ENCODE data around the gene HAGH.

The HAGH gene

DNA sequence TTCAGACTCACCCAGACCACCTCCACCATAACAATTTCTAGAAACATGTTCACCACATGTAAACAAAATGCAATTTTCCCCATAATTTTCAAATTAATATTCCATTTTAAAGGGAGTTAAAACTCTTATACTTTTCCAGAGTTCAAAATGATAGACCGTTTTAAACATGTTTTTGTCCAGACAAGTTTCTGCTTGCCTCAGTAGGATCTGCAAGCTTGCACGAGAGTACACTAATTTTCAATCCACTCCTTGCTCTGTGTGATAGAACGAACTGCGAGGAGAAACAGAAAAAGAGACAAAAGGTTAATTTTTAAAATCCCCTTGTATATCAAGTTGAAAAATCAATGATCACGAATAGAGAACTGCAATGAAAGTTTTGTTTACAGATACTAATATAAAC lies 7.5 kb upstream of the HAGH start (continued):
- TF ChIP-seq PPARA (CRISPR knock-in tag; IDR thresholded peaks at IDR 0.05; ENCODE audit: borderline replicate concordance) (no peak), ZFP3 (CRISPR knock-in tag; IDR thresholded peaks at IDR 0.05) (no peak), TCF4 (CRISPR knock-in tag; IDR thresholded peaks at IDR 0.05; ENCODE audit: borderline replicate concordance) (no peak), ESRRG (CRISPR knock-in tag; IDR thresholded peaks at IDR 0.05) (no peak), ZNF565 (CRISPR knock-in tag; conservative IDR thresholded peaks at IDR 0.05; ENCODE audit: low read depth) (no peak)

DNA sequence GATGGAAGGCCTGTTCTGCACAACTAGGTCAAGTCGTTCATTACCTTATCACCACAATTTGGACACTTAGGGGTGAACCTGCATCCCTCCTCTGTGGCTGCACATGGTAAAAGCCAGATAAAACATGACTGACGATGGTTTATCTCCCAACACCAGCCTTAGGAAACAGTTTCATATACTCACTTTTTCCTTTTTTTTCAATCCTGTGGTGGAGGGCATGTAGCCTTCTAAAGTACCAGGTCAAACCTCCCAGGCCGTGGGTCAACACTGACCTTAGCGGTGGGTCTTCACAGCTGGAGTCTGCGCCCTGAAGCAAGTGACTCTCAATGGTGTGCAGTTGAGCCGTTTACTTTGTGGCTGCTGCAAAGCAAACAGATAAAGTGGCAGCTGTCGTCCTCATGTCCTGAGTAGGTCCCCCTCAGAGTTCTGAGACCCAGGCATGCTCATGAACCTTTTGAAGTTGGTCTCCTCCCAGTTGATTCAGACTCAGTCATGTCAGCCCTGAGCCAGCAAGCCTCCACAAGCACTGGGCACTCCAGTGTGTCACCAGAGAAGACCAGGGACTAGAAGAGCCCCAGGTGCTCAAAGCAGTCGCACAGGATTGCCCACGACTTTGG lies 6.3 kb upstream of the HAGH start:
- no peak for ATAC-seq
- no peak for TF ChIP-seq ARNTL (CRISPR knock-in tag; IDR thresholded peaks at IDR 0.05; ENCODE audit: borderline replicate concordance, low read depth)
- no peak for TF ChIP-seq RARB (CRISPR knock-in tag; IDR thresholded peaks at IDR 0.05)
- TF ChIP-seq CSDC2 (CRISPR knock-in tag; IDR thresholded peaks at IDR 0.05) = no peak
- no peak for TF ChIP-seq ZNF8 (CRISPR knock-in tag; IDR thresholded peaks at IDR 0.05)
- TF ChIP-seq ZNF565 (CRISPR knock-in tag; conservative IDR thresholded peaks at IDR 0.05; ENCODE audit: low read depth) = no peak
- TF ChIP-seq ISL1 (CRISPR knock-in tag; IDR thresholded peaks at IDR 0.05) = no peak
- TF ChIP-seq BACH2 (CRISPR knock-in tag; IDR thresholded peaks at IDR 0.05; ENCODE audit: borderline replicate concordance) = no peak
- no peak for TF ChIP-seq GLIS3 (CRISPR knock-in tag; IDR thresholded peaks at IDR 0.05)
- no peak for TF ChIP-seq ZFP30 (CRISPR knock-in tag; IDR thresholded peaks at IDR 0.05)
- TF ChIP-seq, protein P1, sequence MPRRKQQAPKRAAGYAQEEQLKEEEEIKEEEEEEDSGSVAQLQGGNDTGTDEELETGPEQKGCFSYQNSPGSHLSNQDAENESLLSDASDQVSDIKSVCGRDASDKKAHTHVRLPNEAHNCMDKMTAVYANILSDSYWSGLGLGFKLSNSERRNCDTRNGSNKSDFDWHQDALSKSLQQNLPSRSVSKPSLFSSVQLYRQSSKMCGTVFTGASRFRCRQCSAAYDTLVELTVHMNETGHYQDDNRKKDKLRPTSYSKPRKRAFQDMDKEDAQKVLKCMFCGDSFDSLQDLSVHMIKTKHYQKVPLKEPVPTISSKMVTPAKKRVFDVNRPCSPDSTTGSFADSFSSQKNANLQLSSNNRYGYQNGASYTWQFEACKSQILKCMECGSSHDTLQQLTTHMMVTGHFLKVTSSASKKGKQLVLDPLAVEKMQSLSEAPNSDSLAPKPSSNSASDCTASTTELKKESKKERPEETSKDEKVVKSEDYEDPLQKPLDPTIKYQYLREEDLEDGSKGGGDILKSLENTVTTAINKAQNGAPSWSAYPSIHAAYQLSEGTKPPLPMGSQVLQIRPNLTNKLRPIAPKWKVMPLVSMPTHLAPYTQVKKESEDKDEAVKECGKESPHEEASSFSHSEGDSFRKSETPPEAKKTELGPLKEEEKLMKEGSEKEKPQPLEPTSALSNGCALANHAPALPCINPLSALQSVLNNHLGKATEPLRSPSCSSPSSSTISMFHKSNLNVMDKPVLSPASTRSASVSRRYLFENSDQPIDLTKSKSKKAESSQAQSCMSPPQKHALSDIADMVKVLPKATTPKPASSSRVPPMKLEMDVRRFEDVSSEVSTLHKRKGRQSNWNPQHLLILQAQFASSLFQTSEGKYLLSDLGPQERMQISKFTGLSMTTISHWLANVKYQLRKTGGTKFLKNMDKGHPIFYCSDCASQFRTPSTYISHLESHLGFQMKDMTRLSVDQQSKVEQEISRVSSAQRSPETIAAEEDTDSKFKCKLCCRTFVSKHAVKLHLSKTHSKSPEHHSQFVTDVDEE (CRISPR knock-in tag; IDR thresholded peaks at IDR 0.05) = no peak
- TF ChIP-seq, protein P2, sequence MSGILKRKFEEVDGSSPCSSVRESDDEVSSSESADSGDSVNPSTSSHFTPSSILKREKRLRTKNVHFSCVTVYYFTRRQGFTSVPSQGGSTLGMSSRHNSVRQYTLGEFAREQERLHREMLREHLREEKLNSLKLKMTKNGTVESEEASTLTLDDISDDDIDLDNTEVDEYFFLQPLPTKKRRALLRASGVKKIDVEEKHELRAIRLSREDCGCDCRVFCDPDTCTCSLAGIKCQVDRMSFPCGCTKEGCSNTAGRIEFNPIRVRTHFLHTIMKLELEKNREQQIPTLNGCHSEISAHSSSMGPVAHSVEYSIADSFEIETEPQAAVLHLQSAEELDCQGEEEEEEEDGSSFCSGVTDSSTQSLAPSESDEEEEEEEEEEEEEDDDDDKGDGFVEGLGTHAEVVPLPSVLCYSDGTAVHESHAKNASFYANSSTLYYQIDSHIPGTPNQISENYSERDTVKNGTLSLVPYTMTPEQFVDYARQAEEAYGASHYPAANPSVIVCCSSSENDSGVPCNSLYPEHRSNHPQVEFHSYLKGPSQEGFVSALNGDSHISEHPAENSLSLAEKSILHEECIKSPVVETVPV (CRISPR knock-in tag; IDR thresholded peaks at IDR 0.05) = no peak
- TF ChIP-seq ESRRG (CRISPR knock-in tag; IDR thresholded peaks at IDR 0.05) = no peak
- TF ChIP-seq SNAI2 (CRISPR knock-in tag; IDR thresholded peaks at IDR 0.05) = no peak
- TF ChIP-seq OSR1 (CRISPR knock-in tag; IDR thresholded peaks at IDR 0.05) = no peak
- TF ChIP-seq ZFP3 (CRISPR knock-in tag; IDR thresholded peaks at IDR 0.05) = no peak
- TF ChIP-seq, protein P3, sequence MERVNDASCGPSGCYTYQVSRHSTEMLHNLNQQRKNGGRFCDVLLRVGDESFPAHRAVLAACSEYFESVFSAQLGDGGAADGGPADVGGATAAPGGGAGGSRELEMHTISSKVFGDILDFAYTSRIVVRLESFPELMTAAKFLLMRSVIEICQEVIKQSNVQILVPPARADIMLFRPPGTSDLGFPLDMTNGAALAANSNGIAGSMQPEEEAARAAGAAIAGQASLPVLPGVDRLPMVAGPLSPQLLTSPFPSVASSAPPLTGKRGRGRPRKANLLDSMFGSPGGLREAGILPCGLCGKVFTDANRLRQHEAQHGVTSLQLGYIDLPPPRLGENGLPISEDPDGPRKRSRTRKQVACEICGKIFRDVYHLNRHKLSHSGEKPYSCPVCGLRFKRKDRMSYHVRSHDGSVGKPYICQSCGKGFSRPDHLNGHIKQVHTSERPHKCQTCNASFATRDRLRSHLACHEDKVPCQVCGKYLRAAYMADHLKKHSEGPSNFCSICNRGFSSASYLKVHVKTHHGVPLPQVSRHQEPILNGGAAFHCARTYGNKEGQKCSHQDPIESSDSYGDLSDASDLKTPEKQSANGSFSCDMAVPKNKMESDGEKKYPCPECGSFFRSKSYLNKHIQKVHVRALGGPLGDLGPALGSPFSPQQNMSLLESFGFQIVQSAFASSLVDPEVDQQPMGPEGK (CRISPR knock-in tag; IDR thresholded peaks at IDR 0.05; ENCODE audit: borderline replicate concordance) = no peak
- no peak for TF ChIP-seq TOX (CRISPR knock-in tag; IDR thresholded peaks at IDR 0.05; ENCODE audit: borderline replicate concordance)
- TF ChIP-seq, protein P4, sequence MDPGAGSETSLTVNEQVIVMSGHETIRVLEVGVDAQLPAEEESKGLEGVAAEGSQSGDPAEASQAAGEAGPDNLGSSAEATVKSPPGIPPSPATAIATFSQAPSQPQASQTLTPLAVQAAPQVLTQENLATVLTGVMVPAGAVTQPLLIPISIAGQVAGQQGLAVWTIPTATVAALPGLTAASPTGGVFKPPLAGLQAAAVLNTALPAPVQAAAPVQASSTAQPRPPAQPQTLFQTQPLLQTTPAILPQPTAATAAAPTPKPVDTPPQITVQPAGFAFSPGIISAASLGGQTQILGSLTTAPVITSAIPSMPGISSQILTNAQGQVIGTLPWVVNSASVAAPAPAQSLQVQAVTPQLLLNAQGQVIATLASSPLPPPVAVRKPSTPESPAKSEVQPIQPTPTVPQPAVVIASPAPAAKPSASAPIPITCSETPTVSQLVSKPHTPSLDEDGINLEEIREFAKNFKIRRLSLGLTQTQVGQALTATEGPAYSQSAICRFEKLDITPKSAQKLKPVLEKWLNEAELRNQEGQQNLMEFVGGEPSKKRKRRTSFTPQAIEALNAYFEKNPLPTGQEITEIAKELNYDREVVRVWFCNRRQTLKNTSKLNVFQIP (CRISPR knock-in tag; IDR thresholded peaks at IDR 0.05; ENCODE audit: borderline replicate concordance, low read depth) = no peak

DNA sequence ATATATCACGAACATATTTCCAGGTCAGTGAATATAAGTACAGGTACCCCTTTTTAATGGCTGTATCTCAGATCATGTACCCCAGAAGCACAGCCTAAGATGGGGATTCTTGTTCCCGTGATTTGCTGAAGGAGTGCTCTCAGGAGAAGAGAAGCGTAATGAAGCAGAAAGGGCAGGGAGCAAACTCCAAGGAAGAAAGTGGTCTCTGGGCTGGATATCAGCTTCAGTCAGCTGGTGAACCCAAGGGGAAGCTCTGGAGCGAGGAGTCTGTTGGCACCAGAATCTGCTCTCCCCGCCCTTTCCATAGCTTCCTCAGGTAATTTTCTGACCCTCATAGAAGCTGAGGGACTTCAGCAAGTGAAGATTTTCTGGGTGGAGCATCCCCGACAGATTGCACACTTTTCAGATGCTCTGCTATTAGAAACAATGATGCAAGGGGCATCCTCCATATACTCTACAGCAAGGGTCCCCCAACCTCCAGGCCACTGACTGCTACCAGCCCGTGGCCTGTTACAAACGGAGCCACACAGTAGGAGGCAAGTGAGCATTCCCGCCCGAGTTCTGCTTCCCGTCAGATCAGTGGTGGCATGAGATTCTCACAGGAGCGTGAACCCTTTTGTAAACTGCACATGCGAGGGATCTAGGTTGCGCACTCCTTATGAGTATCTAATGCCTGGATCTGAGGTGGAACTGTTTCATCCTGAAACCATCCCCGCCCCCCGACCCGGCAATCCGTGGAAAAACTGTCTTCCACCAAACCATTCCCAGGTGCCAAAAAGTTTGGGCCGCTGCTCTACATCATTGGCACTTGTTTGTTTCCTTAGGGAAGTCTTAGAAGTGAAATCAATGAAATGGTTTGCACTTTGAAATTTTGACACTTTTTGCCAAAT lies 4.8 kb upstream of the HAGH start:
- TF ChIP-seq, protein P2 (CRISPR knock-in tag; IDR thresholded peaks at IDR 0.05) = no peak
- TF ChIP-seq GLIS3 (CRISPR knock-in tag; IDR thresholded peaks at IDR 0.05) (no peak), ZFP30 (CRISPR knock-in tag; IDR thresholded peaks at IDR 0.05) (no peak), RARB (CRISPR knock-in tag; IDR thresholded peaks at IDR 0.05) (no peak), CSDC2 (CRISPR knock-in tag; IDR thresholded peaks at IDR 0.05) (no peak), ZNF8 (CRISPR knock-in tag; IDR thresholded peaks at IDR 0.05) (no peak), BACH2 (CRISPR knock-in tag; IDR thresholded peaks at IDR 0.05; ENCODE audit: borderline replicate concordance) (no peak), ESRRG (CRISPR knock-in tag; IDR thresholded peaks at IDR 0.05) (no peak), OSR1 (CRISPR knock-in tag; IDR thresholded peaks at IDR 0.05) (no peak), SNAI2 (CRISPR knock-in tag; IDR thresholded peaks at IDR 0.05) (no peak), ISL1 (CRISPR knock-in tag; IDR thresholded peaks at IDR 0.05) (no peak), ZNF70 (CRISPR knock-in tag; IDR thresholded peaks at IDR 0.05) (no peak), ZFP3 (CRISPR knock-in tag; IDR thresholded peaks at IDR 0.05) (no peak), ZNF565 (CRISPR knock-in tag; conservative IDR thresholded peaks at IDR 0.05; ENCODE audit: low read depth) (no peak), TCF4 (CRISPR knock-in tag; IDR thresholded peaks at IDR 0.05; ENCODE audit: borderline replicate concordance) (no peak)
- TF ChIP-seq, protein P4 (CRISPR knock-in tag; IDR thresholded peaks at IDR 0.05; ENCODE audit: borderline replicate concordance, low read depth) = no peak
- no peak for ATAC-seq
